Thyroid gland (tissue), 4 donors: ENCODE results near the gene SNX22.

Experiments used
- POLR2A ChIP-seq, 2 donors: fragments of 450-650 bp; IDR thresholded peaks; one replicate each; pipeline ENCODE4 v1.6.1; 2017; ENCODE audit warnings: antibody characterized with exemption in 2 of 2, mild to moderate bottlenecking in 2 of 2, moderate library complexity in 1 of 2
- TF ChIP-seq, protein P1 (sequence below), 6 experiments: fragments of 200-600 bp in 3 of 6; fragments of 450-650 bp in 3 of 6; sonication (generic) in 3 of 6; IDR thresholded peaks; one replicate each; pipeline ENCODE4 v1.5.1; 2016 to 2019; ENCODE audit warnings: antibody characterized with exemption in 6 of 6, mild to moderate bottlenecking in 2 of 6, inconsistent platforms in 1 of 6, moderate library complexity in 1 of 6

DNA sequence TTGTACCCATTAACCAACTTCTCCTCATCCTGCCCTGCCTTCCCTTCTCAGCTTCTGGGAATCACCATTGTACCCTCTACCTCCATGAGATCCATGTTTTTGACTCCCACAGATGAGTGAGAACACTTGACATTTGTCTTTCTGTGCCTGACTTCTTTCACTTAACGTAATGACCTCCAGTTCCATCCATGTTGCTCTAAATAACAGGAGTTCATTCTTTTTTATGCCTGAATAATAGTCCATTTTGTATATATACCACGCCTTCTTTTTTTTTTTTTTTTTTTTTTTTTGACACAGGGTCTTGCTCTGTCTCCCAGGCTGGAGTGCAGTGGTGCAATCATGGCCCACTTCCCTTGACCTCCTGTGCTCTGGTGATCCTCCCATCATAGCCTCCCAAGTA lies 49.0 kb upstream of the SNX22 start:
- TF ChIP-seq, protein P1, sequence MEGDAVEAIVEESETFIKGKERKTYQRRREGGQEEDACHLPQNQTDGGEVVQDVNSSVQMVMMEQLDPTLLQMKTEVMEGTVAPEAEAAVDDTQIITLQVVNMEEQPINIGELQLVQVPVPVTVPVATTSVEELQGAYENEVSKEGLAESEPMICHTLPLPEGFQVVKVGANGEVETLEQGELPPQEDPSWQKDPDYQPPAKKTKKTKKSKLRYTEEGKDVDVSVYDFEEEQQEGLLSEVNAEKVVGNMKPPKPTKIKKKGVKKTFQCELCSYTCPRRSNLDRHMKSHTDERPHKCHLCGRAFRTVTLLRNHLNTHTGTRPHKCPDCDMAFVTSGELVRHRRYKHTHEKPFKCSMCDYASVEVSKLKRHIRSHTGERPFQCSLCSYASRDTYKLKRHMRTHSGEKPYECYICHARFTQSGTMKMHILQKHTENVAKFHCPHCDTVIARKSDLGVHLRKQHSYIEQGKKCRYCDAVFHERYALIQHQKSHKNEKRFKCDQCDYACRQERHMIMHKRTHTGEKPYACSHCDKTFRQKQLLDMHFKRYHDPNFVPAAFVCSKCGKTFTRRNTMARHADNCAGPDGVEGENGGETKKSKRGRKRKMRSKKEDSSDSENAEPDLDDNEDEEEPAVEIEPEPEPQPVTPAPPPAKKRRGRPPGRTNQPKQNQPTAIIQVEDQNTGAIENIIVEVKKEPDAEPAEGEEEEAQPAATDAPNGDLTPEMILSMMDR (IDR thresholded peaks at IDR 0.05): no peak
- no peak for TF ChIP-seq POLR2A (IDR thresholded peaks at IDR 0.05)
